HCT116 (cell line): ENCODE measurements around the gene CHST9. TPM values are rescaled to one million over a fixed set of nuclear protein-coding genes. Genes with fewer than 3 reads are reported as not detected.

ENCODE experiments used
- ATAC-seq: fragments of 200-7000 bp; cut with Tn5 transposase; 2 replicates; pipeline ENCODE4 v1.9.1; 2020; ENCODE audit warnings: mild to moderate bottlenecking, moderate library complexity
- BruUV-seq: library from RNA; stranded (reverse); fragments of 400-500 nt; replicated peaks from 2 replicates; lab custom pipeline; 2021; lab: Mats Ljungman, UMichigan
- CTCF ChIA-PET: fragments of 300-600 bp; sonication (Branson Sonifier 250); formaldehyde crosslinking; loops from one replicate; lab custom pipeline; 2021; ENCODE audit warnings: antibody characterized with exemption; lab: Charles Lee
- POLR2A ChIA-PET: fragments of 300-600, 350-600 bp; sonication (Branson Sonifier 250); formaldehyde crosslinking; loops from one replicate; lab custom pipeline; 2021; ENCODE audit warnings: antibody characterized with exemption; lab: Charles Lee
- RAD21 ChIA-PET, 2 experiments: fragments of 300-600 bp; sonication (Branson Sonifier 250); formaldehyde crosslinking; loops; one replicate each; lab custom pipeline; 2023; ENCODE audit warnings: low total read pairs in 2 of 2; ENCODE audit not compliant: uncharacterized antibody in 2 of 2, unreplicated experiment in 2 of 2, low non-redundant PET in 1 of 2; lab: Charles Lee
- DNase-seq: peaks from one replicate; pipeline ENCODE4 v3.0.0-alpha.2; 2010; ENCODE audit warnings: low read depth, low spot score
- H2AFZ ChIP-seq: fragments of 200-600 bp; shearing (Covaris generic), sonication (generic); 2 replicates; pipeline ENCODE4 v1.6.1; 2017; ENCODE audit warnings: low read depth, mixed run types, mixed read lengths, antibody characterized with exemption, low read length; ENCODE audit not compliant: poor library complexity, severe bottlenecking
- H3K27ac ChIP-seq: 2 replicates; pipeline ENCODE4 v1.5.1; 2012; ENCODE audit warnings: low read depth, low read length
- H3K27me3 ChIP-seq: fragments of 200-600 bp; sonication (generic); 2 replicates; pipeline ENCODE4 v1.6.1; 2016; ENCODE audit warnings: mixed run types, low read length, mixed read lengths; ENCODE audit not compliant: insufficient read depth
- H3K36me3 ChIP-seq, 2 experiments: fragments of 200-500 bp in 1 of 2; fragments of 200-600 bp in 1 of 2; sonication (Bioruptor generic) in 1 of 2; sonication (generic) in 1 of 2; 2 replicates each; pipeline versions ENCODE4 v1.5.1 to v1.6.1; 2014 to 2016; ENCODE audit warnings: low read length in 2 of 2, inconsistent platforms in 1 of 2, mixed read lengths in 1 of 2, mixed run types in 1 of 2; ENCODE audit not compliant: insufficient read depth in 2 of 2, control insufficient read depth in 1 of 2
- H3K4me1 ChIP-seq, 2 experiments: fragments of 200-600 bp in 1 of 2; sonication (generic) in 1 of 2; 2 replicates each; pipeline versions ENCODE4 v1.5.1 to v1.6.1; 2012 to 2017; ENCODE audit warnings: low read length in 2 of 2, inconsistent platforms in 1 of 2, mild to moderate bottlenecking in 1 of 2, mixed read lengths in 1 of 2, mixed run types in 1 of 2, moderate library complexity in 1 of 2; ENCODE audit not compliant: insufficient read depth in 2 of 2, control insufficient read depth in 1 of 2
- H3K4me2 ChIP-seq: fragments of 200-600 bp; sonication (generic); 2 replicates; pipeline ENCODE4 v1.6.1; 2017; ENCODE audit warnings: mixed run types, low read length, mixed read lengths
- H3K4me3 ChIP-seq, 2 experiments: fragments of 200-600 bp in 1 of 2; sonication (generic) in 1 of 2; replicated peaks in 1 of 2; 2 replicates each; pipeline ENCODE4 v1.5.1; 2011 to 2016; ENCODE audit warnings: low read length in 2 of 2, control low read depth in 1 of 2, low read depth in 1 of 2, mild to moderate bottlenecking in 1 of 2, mixed read lengths in 1 of 2, mixed run types in 1 of 2
- H3K79me2 ChIP-seq: fragments of 200-600 bp; sonication (generic); 2 replicates; pipeline ENCODE4 v1.6.1; 2017; ENCODE audit warnings: mild to moderate bottlenecking, mixed run types, low read length, moderate library complexity, mixed read lengths; ENCODE audit not compliant: insufficient read depth
- H3K9ac ChIP-seq: fragments of 200-600 bp; sonication (generic); 2 replicates; pipeline ENCODE4 v1.6.1; 2016; ENCODE audit warnings: low read length, mixed read lengths
- H3K9me2 ChIP-seq: fragments of 200-600 bp; sonication (generic), shearing (Covaris generic); 2 replicates; pipeline ENCODE4 v1.6.1; 2017; ENCODE audit warnings: mixed run types, mild to moderate bottlenecking, moderate library complexity; ENCODE audit not compliant: insufficient read depth
- H3K9me3 ChIP-seq, 2 experiments: fragments of 200-500 bp in 1 of 2; fragments of 200-600 bp in 1 of 2; sonication (Bioruptor generic) in 1 of 2; sonication (generic) in 1 of 2; 2 replicates each; pipeline ENCODE4 v1.6.1; 2014 to 2017; ENCODE audit warnings: low read length in 2 of 2, mixed read lengths in 2 of 2, inconsistent platforms in 1 of 2, low read depth in 1 of 2, mild to moderate bottlenecking in 1 of 2, mixed run types in 1 of 2, moderate library complexity in 1 of 2; ENCODE audit not compliant: control insufficient read depth in 1 of 2, insufficient read depth in 1 of 2
- H4K20me1 ChIP-seq: fragments of 200-600 bp; sonication (generic), shearing (Covaris generic); 2 replicates; pipeline ENCODE4 v1.6.1; 2017; ENCODE audit warnings: mixed run types, mild to moderate bottlenecking, moderate library complexity; ENCODE audit not compliant: insufficient read depth
- CBX3 ChIP-seq: IDR thresholded peaks from 2 replicates; pipeline ENCODE4 v1.6.1; 2012; ENCODE audit warnings: low read depth
- CTCF ChIP-seq, 3 experiments: fragments of 200-600 bp in 1 of 3; sonication (generic) in 1 of 3; IDR thresholded peaks in 2 of 3; conservative IDR thresholded peaks in 1 of 3; 2 replicates each; pipeline ENCODE4 v1.5.1; 2012 to 2017; ENCODE audit warnings: low read depth in 2 of 3, low read length in 2 of 3, antibody characterized with exemption in 1 of 3, borderline replicate concordance in 1 of 3, control low read depth in 1 of 3, mild to moderate bottlenecking in 1 of 3, mixed read lengths in 1 of 3, mixed run types in 1 of 3, moderate library complexity in 1 of 3; ENCODE audit not compliant: insufficient read depth in 1 of 3
- EGR1 ChIP-seq: IDR thresholded peaks from 2 replicates; pipeline ENCODE4 v1.6.1; 2012; ENCODE audit warnings: low read depth
- EZH2phosphoT487 ChIP-seq: fragments of 200-600 bp; IDR thresholded peaks from 2 replicates; pipeline ENCODE4 v1.6.1; 2018; ENCODE audit warnings: antibody characterized with exemption, borderline replicate concordance
- FOSL1 ChIP-seq: IDR thresholded peaks from 2 replicates; pipeline ENCODE4 v1.6.1; 2012; ENCODE audit warnings: low read depth
- POLR2A ChIP-seq: IDR thresholded peaks from 2 replicates; pipeline ENCODE4 v1.7.0; 2011; ENCODE audit warnings: borderline replicate concordance; ENCODE audit not compliant: insufficient read depth, insufficient read length; ENCODE audit errors: extremely low read depth
- POLR2AphosphoS5 ChIP-seq: IDR thresholded peaks from 2 replicates; pipeline ENCODE4 v1.6.1; 2011; ENCODE audit warnings: mild to moderate bottlenecking, low read depth, low read length, moderate library complexity
- RAD21 ChIP-seq: IDR thresholded peaks from 2 replicates; pipeline ENCODE4 v1.6.1; 2012; ENCODE audit warnings: low read depth, mild to moderate bottlenecking
- TCF7L2 ChIP-seq: IDR thresholded peaks from 2 replicates; pipeline ENCODE4 v1.7.0; 2011; ENCODE audit warnings: borderline replicate concordance, inconsistent platforms; ENCODE audit not compliant: insufficient read depth, insufficient read length; ENCODE audit errors: extremely low read depth
- ZFX ChIP-seq: fragments of 450-650 bp; IDR thresholded peaks from 2 replicates; pipeline ENCODE4 v1.6.1; 2017
- intact Hi-C: fragments of 100-400 bp; cut with micrococcal nuclease; formaldehyde crosslinking; loops from 2 replicates; pipeline ENCODE4 v1.10.0; 2022
- total RNA-seq: library from RNA; stranded (reverse); gene quantifications from one replicate; pipeline ENCODE4 v1.2.1, GENCODE V29; 2021; ENCODE audit not compliant: unreplicated experiment
- TF ChIP-seq, protein P1 (sequence below): IDR thresholded peaks from 2 replicates; pipeline ENCODE4 v1.6.1; 2012
- TF ChIP-seq, protein P2 (sequence below): IDR thresholded peaks from 2 replicates; pipeline ENCODE4 v1.6.1; 2012

Gene CHST9
- total RNA-seq, 1 experiment from 2014 or later: not detected

- no peak for TF ChIP-seq CTCF (IDR thresholded peaks at IDR 0.05 in 2 of 3, conservative IDR thresholded peaks at IDR 0.05 in 1 of 3; ENCODE audit: borderline replicate concordance in 1 of 3, insufficient read depth in 1 of 3, low read depth in 2 of 3, low read length in 2 of 3)
- TF ChIP-seq EZH2phosphoT487: no peak
- no peak for TF ChIP-seq CBX3
Observed at GRCh38 chr18:26901020-26901419, 284.1 kb downstream of the CHST9 start (continued).

- Histone ChIP-seq H3K9ac (no peak overlapping the region), H3K9me3 (no peaks in the 10 kb centered on the region), H3K4me2 (no peak overlapping the region), H3K4me3 (no peak overlapping the region), H4K20me1 (no peaks in the 10 kb centered on the region), H3K27me3 (0 out of 2 replicates have a peak, but pooled peaks cover 4% of the 10 kb centered on the region), H3K4me1 (no peaks in the 10 kb centered on the region), H3K79me2 (no peaks in the 10 kb centered on the region), H3K27ac (no peak overlapping the region), H3K36me3 (no peaks in the 10 kb centered on the region), H2AFZ (no peak overlapping the region), H3K9me2 (no peaks in the 10 kb centered on the region)
- no peak for ATAC-seq
- no TSS peak for BruUV-seq
- no peak for DNase-seq
- RAD21 ChIA-PET: no interaction called here
- CTCF ChIA-PET: no interaction called here
- intact Hi-C loops: no loop called here
- TF ChIP-seq POLR2AphosphoS5 (no peak), EGR1 (no peak), POLR2A (no peak), TCF7L2 (no peak), FOSL1 (no peak), ZFX (no peak), CBX3 (no peak), RAD21 (no peak), EZH2phosphoT487 (no peak)
- TF ChIP-seq, protein P1, sequence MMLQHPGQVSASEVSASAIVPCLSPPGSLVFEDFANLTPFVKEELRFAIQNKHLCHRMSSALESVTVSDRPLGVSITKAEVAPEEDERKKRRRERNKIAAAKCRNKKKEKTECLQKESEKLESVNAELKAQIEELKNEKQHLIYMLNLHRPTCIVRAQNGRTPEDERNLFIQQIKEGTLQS: no peak
- TF ChIP-seq, protein P2, sequence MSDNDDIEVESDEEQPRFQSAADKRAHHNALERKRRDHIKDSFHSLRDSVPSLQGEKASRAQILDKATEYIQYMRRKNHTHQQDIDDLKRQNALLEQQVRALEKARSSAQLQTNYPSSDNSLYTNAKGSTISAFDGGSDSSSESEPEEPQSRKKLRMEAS: no peak
- POLR2A ChIA-PET: no interaction called here
Observed at GRCh38 chr18:26894426-26894825, 290.7 kb downstream of the CHST9 start.
